Midbrain (tissue), 1 donor: ENCODE measurements around the gene JPH3.

ENCODE experiments used
- DNase-seq: peaks from one replicate; lab custom pipeline; 2025; lab: John Stamatoyannopoulos, UW

Gene JPH3

DNA sequence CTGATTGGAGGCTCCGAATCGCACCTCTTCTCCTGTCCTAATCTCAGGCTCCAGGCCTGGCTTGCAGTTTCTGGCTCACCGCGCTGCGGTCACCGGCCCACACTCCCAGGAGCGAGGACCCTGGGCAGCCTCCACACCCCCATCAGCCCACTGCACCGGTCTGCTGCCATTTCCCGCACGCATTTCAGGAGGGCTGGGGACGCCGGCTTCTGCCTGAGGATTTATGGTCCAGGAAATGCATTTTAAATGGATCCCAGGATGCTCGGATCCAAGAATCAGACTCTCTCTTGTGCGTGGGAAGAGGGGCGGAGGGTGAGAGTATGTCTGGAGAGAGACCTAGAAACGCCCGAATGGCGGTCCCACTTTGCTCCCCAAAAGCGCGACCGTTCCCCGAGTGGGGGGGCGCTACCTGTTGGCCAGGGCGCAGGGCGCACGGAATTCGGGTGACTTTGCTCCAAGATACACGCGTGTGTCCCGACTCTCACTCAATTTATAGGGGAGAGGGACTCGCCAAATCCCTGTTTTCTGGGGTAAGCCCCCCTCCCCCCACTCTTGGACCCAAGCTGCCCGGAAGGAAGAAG, 817 bp upstream of the JPH3 start:
- no peak for DNase-seq

DNA sequence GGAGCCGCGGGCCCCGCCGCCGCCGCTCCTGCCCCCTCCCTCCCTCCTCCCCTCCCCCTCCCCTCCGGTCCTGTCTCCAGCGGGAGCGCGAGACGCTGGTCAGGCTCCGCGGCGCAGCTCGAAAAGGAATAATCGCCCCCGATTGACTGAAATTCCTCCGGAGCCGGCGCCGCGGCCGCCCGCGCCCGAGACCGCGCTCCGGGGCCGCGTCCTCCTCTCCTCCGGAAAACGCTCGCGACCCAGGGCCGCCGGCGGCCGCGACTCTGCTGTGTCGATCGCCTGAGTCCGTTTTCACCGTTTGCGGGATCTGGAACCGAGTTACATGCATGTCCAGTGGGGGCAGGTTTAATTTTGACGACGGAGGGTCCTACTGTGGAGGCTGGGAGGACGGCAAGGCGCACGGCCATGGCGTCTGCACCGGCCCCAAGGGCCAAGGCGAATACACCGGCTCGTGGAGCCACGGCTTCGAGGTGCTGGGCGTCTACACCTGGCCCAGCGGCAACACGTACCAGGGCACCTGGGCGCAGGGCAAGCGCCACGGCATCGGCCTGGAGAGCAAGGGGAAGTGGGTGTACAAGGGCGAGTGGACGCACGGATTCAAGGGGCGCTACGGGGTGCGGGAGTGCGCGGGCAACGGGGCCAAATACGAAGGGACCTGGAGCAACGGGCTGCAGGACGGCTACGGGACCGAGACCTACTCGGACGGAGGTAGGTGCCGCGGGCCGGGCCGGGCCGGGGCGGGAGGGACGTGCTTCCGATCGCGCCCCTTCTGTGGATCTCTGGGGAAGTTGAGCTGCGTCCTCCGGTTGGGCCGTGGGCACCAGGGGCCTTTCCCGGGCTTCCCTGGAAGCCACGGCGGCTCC, 744 bp downstream of the JPH3 start:
- no peak for DNase-seq

- no peak for DNase-seq
Observed at GRCh38 chr16:87603684-87604633, 1.7 kb downstream of the JPH3 start.

GRCh38 chr16:87604634-87605111, 2.4 kb downstream of the JPH3 start:
- no peak for DNase-seq

GRCh38 chr16:87607223-87607622, 4.9 kb downstream of the JPH3 start:
- no peak for DNase-seq

GRCh38 chr16:87607871-87608270, 5.6 kb downstream of the JPH3 start:
- DNase-seq, result no peak

- DNase-seq, result no peak
Observed at GRCh38 chr16:87608400-87608985, 6.2 kb downstream of the JPH3 start.

- no peak for DNase-seq
Observed at GRCh38 chr16:87610026-87610425, 7.7 kb downstream of the JPH3 start.

DNA sequence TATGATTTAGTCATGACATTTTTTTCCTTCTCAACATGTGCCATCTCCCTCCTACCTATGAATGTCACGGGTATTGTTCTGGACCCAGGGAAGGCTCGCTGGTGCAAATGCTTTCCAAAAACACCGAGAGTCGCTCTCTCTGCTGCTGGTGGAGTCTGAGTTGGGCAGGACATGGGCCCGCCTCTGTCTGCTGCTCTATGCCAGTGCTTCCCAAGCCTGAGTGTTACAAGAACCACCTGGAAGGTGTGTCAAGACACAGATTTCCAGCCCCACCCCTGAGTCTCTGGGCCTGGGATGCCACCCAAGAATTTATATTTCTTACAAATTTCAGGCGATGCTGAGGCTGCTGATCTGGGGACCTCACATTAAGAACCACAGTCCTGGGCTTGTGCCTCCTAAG, 9.1 kb downstream of the JPH3 start:
- no peak for DNase-seq

- DNase-seq, result no peak
Observed at GRCh38 chr16:87613961-87614360, 11.7 kb downstream of the JPH3 start.

DNA sequence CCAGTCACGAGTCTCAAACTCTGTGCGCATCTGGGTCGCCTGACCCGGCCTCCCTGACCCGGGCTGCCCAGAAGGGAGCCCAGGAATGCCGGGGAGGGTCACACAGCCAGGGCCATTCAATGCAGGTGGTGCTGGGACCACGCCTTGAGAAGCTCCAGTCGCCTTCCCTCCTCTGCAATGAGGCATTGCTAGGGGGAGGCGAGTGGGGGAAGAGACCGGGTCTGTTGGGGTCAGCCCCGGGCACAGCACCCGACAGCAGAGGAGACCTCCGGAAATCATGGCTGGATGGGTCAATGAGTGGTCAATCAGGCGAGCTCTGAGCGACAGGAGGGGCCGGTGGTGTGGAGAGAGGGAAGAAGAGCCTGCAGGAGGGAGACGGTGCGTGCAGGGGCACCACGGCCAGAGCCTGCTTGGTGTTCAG, 13.3 kb downstream of the JPH3 start:
- no peak for DNase-seq

DNA sequence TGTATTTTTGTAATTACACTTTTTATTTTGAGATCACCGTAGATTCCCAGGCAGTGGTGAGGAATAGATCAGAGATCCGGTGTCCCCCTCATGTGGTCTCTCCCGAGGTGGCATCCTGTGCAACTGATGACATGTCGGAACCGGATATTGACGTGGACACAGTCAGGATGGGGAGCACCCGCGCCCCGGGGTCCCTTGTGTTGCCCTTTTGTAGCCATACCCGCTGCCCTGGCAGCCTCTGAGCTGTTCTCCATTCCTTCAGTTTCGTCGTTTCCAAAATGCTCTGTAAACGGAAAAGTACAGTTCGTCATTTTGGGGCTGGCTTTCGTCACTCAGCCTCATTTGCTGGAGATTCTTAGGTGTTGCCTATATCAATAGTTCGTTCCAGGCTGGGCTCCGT, 14.2 kb downstream of the JPH3 start:
- DNase-seq, result no peak

- DNase-seq, result no peak
Observed at GRCh38 chr16:87618216-87618615, 15.9 kb downstream of the JPH3 start.

DNA sequence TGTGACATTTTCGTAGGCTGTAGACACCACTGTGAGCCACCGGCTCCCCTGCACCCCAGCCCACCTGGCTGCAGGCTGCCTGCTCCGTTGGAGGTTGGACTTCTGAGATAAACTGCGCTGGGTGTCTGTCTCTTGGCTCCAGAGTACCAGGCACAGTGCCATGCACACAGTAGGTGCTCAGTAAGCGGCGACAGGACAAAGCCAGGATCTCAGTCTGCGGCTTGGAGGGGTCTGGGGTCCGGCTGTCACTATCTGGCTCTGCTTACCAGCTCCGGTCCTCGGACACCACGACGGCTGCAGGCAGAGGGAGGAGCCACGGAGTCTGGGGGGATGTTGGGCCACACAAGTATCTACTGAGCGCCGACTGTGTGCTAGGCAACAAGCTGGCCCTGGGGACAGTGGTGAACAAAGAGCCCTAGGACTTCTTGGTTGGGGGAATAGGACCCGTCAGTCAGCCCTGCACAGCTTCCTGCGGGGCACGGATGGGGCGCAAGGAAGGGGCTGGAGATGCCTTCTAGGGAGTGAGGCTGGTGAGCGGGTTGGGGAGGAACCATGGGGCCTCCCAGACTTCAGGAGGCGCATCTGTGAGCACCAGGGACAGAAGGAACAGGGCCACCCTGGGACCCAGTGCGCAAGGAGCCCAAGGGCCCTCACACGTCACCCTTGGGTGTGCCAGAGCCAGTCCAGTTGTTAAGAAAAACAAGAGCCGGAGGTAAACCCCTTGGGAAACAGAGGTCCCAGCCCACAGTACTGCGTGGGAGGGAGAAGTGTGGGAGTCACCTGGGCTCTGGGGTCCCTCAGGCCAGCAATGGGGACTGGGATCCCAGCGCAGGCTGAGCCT, 17.3 kb downstream of the JPH3 start:
- no peak for DNase-seq

DNA sequence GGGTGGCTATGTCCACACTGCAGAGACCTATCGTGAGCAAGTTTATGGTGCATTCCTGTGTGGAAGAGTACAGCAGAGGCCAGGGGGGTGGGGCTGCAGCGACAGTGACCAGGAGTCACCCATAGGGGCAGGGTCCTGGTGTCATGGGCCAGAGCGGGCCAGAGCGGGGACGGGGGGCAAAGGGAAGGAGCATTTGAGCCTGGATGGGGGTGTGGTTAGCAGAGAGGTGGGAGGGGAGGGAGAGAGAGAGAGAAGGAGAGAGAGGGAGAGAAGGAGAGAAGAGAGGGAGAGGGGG, 17.8 kb downstream of the JPH3 start:
- DNase-seq, result no peak

- no peak for DNase-seq
Observed at GRCh38 chr16:87621550-87621829, 19.2 kb downstream of the JPH3 start.

- DNase-seq, result no peak
Observed at GRCh38 chr16:87621976-87622713, 19.8 kb downstream of the JPH3 start.

DNA sequence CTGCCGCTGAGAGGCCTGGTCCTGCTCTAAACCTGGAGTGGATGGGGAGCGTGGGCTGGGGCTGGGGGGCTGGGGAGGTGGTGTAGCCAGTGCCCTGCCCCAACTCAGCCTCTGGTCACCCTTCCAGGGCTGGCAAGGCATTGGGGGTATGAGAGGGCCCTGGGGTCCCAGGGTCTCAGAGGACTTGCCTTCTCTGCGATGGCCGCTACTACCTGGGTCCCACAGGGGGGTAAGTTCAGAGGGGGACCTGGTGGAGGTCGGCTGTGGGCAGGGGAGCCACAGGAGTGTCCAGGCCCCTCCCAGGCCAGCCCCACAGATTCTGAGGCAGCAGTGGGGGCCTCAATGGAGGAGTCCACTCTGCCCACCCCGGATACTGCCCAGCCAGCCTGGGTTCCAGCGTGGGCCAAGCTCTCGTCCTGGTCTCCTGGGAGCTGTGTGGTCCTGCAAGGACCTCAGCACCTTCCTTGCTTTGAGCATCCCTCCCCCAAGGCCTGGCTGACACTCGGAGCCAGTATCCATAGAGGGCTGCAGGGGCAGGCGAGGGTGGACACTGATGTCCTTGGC, 20.5 kb downstream of the JPH3 start:
- no peak for DNase-seq

- DNase-seq, result no peak
Observed at GRCh38 chr16:87625241-87625797, 23.0 kb downstream of the JPH3 start.

GRCh38 chr16:87626401-87626800, 24.1 kb downstream of the JPH3 start:
- DNase-seq, result no peak
